ENCODE measurements around the gene RNASEH2B.

The RNASEH2B gene, protein sequence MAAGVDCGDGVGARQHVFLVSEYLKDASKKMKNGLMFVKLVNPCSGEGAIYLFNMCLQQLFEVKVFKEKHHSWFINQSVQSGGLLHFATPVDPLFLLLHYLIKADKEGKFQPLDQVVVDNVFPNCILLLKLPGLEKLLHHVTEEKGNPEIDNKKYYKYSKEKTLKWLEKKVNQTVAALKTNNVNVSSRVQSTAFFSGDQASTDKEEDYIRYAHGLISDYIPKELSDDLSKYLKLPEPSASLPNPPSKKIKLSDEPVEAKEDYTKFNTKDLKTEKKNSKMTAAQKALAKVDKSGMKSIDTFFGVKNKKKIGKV

DNA sequence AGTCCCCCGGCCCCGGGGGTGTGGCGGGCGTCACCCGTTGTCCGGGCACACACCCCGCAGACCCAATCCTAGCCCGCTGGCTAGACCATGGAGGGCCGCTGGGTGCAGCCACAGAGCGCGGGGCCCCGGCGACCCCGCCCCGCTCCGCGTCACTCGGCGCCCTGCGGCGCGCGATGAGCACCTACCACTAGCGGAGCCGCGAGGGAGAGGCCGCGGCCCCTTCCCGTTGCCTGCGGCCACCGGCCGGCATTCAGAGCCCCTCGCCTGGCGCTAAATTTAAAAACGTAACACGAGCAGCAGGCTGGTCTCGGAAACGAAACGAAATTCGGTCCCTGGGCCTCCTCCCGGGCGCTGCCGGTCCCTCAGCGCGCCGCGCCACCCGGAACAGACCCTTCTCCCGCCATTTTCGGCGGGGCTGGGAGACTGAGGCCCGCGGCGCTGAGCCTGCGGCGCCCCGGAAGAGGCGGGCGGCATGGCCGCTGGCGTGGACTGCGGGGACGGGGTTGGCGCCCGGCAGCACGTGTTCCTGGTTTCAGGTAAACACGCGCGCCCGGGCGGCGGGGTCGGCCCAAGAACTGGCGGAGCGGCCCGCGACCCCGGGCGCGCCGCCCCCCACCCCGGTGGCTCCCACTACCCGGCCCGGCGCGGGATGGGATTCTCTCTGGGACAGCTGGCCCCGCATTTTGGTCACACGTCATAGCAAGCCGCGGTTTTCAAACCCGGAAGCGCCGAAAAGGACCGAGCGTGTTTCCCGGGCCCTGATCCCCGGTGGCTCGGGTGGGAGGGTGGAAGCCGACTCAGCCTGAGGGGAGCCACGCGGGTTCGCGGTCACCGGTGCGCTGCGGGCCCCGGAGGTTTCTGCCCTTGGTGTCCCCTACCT, at the start of gene RNASEH2B:
RNASEH2B (plus strand) TSS at position 187 of the 880 bp plus-strand sequence; CDS start at position 473, 286 bp downstream.
- peak; percentile 53 for DNase-seq

DNA sequence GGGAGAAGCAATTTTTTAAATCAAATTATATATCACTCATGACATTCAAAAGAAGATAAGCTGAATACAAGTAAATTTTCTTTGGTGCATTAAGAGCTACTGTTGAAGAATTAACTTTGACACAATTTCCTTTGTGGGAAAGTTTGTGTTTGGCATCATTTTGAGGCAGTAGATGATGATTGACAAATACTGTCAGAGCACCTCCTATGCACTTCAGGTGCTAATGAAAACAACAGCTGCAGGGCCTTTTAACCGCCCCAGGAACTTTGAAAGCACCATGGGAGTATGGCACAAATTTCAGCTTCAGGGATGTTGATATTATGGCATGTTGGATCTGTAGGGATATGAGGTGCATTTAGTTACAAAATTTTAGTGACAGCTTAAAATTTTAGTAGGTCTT, 45.1 kb upstream of the RNASEH2B start:
- DNase-seq = no peak

DNA sequence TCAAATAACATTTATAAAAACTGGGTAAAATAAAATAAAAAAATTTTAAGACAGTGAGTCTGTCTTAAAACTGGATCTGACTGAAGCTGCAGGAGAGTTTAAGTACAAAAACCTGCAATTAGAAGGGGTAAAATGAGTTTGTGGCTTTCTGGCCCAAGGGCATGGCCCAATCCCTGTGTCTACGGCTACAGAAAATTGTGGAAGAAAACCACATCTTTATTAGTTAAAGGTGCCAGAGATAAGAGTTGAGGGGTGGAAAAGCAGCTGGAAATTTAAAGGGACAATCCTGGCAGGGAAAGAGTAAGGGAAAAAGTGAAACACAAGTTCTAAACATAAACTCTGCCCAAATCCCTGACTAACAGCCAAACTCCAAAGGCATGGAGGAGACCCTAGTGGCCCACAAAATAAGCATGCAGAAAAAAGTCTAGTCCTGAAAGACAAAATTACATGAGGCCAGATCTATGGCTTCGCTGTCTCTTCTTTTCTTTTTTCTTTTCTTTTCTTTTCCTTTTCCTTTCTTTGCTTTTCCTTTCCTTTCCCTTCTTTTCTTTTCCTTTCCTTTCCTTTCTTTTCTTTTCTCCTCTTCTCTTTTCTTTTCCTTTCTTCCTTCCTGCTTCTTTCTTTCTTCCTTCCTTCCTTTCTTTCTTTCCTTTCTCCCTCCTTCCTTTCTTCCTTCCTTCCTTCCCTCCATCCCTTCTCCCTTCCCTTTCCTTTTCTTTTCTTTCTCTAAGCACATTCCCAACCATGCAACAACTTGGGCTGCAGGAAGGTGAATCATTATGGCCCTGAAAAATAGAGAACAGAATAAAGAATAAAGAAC, 42.6 kb upstream of the RNASEH2B start:
- no peak for DNase-seq

DNA sequence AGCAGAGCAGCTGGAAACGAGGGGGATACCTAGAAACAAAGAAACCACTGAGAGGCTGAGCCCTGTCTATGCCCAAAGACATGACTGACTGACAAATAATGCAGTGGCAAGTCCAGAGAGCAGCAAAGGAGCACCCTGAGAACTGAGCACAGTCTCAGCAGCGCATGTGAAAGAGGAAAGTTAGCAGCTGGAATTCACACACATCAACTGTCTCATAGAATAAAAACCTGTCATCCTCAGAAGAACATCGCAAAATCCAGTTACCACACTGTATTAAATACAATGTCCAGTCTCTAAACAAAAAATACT, 42.0 kb upstream of the RNASEH2B start:
- no peak for DNase-seq

DNA sequence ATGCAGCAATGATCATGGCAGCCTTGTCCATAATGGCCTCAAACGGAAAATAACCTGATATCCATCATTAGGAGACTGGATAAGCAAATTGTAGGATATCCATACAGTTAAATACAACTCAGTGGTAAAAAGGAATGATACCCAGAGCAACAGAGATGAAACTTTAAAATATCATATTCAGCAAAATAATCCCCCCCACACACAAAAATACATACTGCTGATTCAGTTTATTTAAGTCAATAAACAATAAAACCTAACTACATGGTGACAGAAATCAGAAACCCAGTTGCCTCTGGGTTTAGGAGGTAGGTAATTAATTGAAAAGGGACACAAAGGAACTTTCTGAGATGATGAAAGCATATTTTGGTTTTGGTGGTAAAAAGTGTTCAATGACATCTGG, 38.2 kb upstream of the RNASEH2B start:
- no peak for DNase-seq

DNA sequence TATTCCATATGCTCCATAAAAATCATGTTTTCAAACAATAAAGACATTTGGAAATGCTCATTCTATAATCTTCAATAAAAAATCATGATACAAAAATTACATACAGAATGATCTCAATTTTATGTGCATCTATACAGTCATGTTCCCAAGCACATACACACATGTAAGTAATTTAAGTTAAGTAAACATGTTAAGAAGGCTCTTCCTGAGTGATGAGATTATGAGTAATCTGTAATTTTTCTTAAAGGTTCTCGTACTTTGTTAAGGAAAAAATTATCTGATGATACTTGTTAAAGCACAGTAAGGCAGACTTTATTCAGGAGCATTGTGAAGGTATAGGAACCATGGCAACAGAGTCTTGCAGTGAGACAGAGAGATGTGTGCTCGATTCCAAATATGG, 36.1 kb upstream of the RNASEH2B start:
- no peak for DNase-seq

DNA sequence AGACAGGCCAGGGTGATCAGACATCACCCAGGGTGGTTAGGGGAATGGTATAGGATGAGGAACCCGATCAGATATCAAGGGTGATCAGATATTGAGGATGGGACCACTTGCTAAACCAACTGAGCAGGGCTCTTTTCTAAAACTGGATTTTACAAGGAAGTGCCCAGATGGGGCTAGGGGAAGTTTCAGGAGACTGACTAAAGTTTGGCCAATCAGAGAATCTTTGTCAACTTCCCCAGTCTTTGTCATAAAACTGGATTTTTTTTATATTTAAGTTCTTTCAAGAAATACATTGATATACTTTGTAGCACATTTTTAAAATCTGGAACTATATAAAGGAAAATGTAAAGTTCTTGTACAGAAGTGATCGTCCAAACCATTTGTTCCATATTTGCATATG, 35.6 kb upstream of the RNASEH2B start:
- DNase-seq = no peak

DNA sequence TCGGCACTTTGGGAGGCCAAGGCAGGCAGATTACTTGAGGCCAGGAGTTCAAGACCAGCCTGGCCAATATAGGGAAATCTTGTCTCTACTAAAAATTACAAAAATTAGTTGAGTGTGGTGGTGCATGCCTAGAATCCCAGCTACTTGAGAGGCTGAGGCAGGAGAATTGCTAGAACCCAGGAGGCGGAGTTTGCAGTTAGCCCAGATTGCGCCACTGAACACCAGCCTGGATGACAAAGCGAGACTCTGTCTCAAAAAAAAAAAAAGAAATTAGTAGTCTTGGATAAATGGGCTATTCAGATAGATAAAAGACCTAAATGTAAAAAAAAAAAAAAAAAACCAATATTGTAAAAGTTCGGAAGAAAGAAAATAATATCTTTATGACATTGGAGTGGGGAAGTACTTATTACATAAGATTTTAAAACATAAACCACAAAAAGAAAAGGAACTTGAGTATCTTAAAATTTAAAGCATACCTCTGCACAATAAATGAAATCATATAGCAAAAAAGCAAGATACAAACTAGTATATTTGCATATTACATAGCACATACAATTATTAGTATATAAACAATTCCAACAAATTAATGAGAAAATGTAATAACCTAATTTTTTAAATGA, 26.7 kb upstream of the RNASEH2B start:
- no peak for DNase-seq

DNA sequence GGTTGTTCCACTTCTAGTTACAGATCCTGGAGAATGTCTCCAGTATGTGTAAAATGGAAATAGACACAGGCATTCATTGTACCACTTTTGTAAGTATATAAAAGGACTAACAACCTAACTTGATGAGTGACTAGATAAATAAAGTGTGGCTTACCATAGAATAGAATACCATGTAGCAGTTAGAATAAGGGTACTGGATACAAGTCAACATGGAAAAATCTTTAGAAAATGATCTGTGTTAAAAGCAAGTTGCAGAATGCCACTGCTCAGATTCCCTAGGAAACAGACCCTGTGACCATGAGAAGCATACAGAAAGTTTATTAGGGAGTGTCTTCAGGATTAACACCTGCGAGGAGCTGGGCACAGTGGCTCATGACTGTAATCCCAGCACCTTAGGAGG, 25.9 kb upstream of the RNASEH2B start:
- no peak for DNase-seq

DNA sequence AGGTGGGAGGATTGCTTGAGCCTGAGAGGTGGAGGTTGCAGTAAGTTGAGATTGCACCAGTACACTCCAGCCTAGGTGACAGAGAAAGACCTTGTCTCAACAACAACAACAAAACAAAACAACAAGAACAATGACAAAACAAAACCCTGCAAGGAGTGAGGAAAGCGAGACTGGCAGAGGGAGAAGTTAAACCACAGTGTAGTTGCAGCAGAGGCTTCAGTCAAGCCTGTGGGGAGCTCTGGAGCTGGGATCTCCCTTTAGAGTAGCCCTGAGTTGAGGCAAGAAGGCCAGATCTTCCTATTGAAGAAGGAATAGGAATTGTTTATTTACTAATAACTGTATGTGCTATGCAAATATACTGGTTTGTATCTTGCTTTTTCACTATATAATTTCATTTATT, 25.3 kb upstream of the RNASEH2B start:
- DNase-seq = no peak

DNA sequence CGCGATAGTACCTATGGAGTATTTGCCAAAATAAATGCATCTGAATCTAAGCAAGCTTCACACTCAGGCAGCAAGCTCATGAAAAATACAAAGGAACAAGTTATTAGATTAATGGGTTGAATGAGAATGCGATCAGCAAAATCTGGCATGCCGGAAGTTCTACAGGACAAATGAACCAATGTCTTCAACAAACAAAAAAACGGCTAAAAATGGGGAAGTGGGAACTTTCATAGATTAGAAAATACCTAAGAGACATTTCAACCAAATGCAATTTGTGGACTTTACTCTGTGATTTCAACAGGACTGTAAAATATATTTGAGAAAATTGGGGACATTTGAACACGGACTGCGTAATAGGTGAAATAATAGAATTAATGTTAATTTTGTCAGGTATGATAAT, 22.4 kb upstream of the RNASEH2B start:
- no peak for DNase-seq

DNA sequence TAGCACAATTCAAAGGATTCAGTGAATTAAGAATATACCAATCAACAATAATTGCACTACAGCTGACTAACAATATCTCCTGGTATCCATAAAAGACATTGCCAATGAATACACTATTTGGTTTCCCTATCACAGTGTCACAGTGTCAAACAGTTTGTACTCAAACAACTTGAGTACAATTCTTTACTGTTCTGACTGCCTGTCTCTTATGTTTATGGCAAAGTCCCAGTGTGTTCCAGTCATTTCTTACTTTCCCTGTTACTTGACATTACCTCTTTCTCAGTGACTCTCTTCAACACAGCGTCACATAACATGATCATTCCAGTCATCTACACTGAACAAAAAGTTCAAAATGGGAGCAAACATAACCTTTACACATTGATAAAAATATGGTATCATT, 21.2 kb upstream of the RNASEH2B start:
- no peak for DNase-seq

DNA sequence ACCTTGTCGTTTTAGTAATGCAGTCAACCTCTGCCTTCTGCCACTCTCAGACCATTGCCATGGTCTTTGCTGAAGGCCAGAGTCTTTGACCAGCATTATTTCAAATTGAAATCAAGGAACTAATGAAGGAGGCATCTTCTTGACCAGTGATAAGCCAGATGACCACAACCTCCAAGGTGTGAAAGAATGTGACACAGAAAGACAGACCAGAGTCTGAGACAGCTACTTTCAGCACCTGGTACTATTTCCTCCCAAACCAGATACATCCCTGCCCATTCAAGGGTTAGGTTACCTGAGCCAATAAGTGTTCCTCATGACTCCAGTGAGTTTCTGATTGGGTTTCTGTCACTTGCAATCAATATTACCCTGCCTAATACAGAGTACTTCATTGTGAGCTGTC, 20.3 kb upstream of the RNASEH2B start:
- no peak for DNase-seq

DNA sequence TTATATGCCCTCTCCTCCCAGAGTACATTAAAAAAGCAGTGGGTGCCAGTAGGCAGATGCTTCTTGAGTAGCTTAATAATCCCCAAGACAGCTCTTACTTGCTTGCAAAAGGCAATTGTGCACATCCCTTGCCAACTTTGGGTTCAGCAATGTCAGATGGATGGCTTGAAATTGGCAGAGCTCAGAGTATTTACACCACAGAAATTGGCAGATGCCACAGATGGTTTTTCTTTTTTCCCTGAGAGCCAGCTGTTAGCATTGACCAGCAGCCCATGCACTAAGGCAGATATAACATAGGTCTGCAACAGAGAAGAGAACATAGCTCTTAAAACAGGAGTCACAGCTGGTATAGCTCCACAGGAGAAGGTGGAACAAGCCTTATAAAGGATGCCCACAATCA, 18.4 kb upstream of the RNASEH2B start:
- no peak for DNase-seq

DNA sequence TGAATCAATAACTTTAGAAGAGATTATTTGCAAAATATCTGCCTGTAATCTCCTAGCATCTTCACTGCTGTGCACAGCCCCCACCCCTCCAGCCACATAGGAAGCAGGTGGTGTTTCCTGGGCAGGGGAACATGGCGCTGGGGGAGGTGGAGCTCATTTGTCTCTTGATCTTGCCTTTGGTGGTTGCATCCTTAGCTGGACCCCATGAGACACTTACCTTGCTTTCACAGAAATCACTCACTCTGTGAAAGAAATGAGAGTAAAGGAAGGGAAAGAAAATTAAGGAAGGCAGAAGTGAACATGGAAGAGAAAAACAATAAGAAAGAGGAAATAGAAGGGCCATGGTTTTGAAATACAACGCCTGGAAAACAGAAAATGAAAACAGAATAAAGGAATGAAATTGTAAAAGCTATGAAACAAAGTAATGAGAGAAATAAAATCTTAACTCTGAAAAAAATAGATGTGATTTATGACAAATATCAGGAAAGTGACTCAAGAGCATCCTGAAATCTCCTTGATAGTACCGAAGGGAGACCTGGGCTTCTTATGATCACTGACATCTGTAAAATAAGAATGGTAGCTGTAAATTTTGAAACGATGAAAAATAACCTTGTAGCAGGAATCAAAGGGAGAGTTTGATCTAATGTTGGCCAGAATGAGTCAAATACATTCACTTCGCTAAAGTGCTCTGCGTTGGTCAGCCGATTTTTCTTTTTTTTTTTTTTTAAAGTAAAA, 17.2 kb upstream of the RNASEH2B start:
- DNase-seq = no peak

DNA sequence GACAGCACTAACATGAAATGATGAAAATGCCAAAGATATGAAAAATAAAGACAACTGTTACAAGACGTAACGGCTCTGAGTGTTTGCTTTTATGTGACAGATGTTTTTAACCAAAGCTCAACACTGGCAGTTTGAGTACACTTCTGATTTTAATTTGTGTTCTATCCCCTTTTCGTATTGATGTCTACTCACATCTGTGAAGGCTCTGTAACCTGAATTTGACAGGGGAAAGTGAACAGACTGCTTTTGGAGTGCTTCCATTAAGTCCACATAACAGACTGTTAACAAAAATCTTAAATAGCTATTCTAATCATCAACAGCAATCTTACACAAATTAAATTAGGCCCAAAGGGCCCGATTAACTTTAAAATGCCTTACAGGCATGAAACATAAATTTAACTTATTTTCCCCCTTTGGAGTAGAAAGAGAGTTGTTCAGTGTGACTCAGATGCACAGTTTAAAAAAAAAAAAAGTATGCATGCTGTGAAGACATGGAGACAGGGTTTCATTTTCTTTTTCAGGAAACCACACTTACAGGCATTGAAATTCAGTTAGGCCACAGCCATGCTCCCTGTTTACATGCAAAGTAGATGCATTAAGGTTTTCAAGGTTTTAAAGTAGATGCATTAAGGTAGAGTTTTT, 16.3 kb upstream of the RNASEH2B start:
- DNase-seq = no peak

DNA sequence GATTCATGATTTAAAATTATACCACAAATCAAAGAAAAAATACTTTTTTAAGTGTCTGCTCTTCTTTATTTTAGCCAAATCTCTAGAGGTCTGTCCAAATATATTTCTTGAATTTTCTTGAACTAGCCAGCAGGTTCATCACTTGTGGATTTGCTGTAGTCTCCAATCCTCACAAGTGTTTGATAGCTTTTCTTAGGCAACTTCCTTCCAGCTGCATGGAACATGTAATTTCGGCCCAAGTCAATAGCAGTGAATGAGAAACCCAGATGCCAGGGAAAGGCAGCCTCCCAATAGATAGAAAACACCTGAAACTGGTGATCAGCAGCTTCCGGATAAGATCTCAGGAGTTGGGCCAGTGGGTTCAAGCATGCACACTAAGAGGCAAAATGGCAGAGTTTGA, 15.6 kb upstream of the RNASEH2B start:
- DNase-seq = no peak

DNA sequence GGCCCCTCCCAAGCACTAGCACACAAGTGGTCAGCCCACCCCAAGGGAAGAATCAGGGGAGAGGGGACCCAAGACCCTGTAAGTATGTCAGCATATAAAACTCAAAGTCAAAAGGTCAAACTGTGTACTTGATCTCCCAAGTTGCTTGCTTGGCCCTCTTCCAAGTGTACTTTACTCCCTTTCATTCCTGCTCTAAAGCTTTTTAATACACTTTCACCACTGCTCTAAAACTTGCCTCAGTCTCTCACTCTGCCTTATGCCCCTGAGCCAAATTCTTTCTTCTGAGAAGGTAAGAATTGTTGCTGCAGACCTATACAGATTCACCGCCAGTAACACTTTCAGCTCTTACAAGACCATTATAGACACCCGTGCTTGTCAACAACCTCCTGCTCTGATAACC, 15.1 kb upstream of the RNASEH2B start:
- DNase-seq = no peak

DNA sequence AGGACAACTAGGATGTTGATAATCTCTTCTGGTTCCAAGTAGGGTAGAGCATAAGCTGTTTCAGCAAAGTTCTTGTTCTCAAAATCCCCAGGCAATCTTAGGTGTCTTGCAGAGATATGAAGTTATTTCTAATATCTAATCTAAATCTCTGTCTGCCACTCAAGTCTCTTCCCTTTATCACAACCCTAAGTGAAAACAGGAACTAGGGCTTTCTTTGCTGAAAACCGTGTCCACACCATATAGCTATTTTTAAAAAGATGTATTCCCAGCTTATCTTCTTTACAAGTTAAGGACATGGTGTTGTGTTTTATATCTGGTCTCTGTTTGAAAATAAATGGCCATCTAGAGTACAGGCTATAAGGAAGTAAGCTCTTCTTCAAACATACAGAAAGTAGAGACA, 11.3 kb upstream of the RNASEH2B start:
- no peak for DNase-seq

DNA sequence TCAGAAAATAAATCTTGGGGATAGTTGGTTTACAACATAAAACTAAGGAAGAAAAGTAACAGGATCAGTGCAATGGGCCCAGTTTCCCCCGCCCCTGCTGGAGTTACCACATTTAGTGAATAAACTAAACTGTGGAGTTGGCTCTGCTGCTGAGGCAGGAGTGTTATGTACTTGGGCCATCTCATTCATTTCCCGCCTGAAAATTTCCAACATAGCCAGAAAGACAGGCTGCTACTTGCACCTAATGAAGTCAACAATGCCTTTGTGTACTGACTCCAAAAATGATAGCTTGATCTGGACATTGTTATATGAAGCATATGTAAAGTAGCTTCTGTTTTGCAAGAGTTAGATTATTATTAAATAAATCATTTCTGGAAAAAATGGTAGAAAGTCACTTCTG, 7.9 kb upstream of the RNASEH2B start:
- DNase-seq = no peak

DNA sequence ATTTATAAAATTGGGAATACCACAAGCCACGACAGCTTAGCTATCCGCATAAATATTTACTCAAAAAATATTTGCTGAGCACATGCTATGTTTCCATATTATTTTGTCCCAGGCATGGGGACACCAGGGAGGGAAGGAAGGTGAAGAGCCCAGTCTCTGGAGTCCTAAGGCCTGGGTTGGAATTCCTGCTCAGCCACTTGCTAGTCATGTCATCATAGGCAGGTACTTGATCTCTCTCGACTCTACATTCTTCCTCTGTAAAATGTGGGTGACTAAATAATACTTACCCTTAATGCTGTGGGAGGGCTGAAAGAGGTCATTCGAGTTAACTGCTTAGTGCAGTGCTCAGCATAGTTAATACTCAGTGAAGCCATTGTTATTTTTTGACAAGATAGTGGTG, 4.3 kb upstream of the RNASEH2B start:
- no peak for DNase-seq

DNA sequence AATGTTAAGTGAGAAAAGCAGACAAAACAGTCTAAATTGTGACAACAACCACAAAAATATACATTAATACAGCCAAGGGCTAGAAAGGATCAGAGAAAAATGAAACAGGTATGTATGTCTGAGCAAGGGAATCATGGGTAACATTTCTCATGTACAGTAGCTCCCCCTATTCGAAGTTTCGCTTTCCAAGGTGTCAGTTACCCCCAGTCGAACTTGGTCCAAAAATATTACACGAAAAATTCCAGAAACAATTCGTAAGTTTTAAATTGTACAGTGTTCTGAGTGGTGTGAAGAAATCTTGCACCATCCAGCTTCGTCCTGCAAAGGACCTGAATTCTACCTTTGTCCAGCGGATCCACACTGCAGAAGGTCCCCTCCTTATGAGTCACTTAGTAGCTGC, 1.8 kb upstream of the RNASEH2B start:
- no peak for DNase-seq
